SK-N-SH (cell line): ENCODE measurements around the gene WDR11. TPM values are rescaled to one million over a fixed set of nuclear protein-coding genes. Genes with fewer than 3 reads are reported as not detected.

Experiments
- CTCF ChIA-PET: fragments of 300-600, 350-600 bp; formaldehyde crosslinking; extraction: SDS; loops from one replicate; lab custom pipeline; 2021; lab: Yijun Ruan, JAX
- POLR2A ChIA-PET: fragments of 350-600 bp; sonication (Branson Sonifier 250); formaldehyde crosslinking; extraction: SDS; loops from one replicate; lab custom pipeline; 2020; ENCODE audit warnings: antibody characterized with exemption, inconsistent platforms; lab: Yijun Ruan, JAX
- DNase-seq: peaks from one replicate; pipeline ENCODE4 v3.0.0; 2012
- H2AFZ ChIP-seq: fragments of 200-600 bp; sonication (generic); 2 replicates; pipeline ENCODE4 v1.8.1; 2016; ENCODE audit warnings: antibody characterized with exemption, mild to moderate bottlenecking, low read depth
- H3F3A ChIP-seq: fragments of 200-600 bp; sonication (generic); replicated peaks from 2 replicates; pipeline ENCODE3; 2016; ENCODE audit warnings: antibody characterized with exemption, mild to moderate bottlenecking; ENCODE audit not compliant: insufficient read depth
- H3K27ac ChIP-seq, 2 experiments: fragments of 200-500 bp in 1 of 2; fragments of 200-600 bp in 1 of 2; sonication (Bioruptor generic) in 1 of 2; sonication (generic), shearing (Covaris generic) in 1 of 2; 2 replicates each; pipeline versions ENCODE4 v1.5.1 to v1.6.1; 2014 to 2016; ENCODE audit warnings: low read depth in 2 of 2, inconsistent platforms in 1 of 2, low read length in 1 of 2, mild to moderate bottlenecking in 1 of 2, mixed read lengths in 1 of 2
- H3K27me3 ChIP-seq: fragments of 200-600 bp; sonication (generic), shearing (Covaris generic); 2 replicates; pipeline ENCODE4 v1.6.1; 2016; ENCODE audit warnings: mixed run types; ENCODE audit not compliant: insufficient read depth
- H3K36me3 ChIP-seq, 2 experiments: fragments of 200-500 bp in 1 of 2; fragments of 200-600 bp in 1 of 2; sonication (Bioruptor generic) in 1 of 2; sonication (generic) in 1 of 2; replicated peaks in 1 of 2; 2 replicates each; pipeline versions ENCODE3 to v1.5.1; 2014 to 2016; ENCODE audit warnings: low read length in 1 of 2, mild to moderate bottlenecking in 1 of 2; ENCODE audit not compliant: insufficient read depth in 2 of 2, control insufficient read depth in 1 of 2
- H3K4me1 ChIP-seq, 2 experiments: fragments of 200-500 bp in 1 of 2; fragments of 200-600 bp in 1 of 2; sonication (Bioruptor generic) in 1 of 2; sonication (generic), shearing (Covaris generic) in 1 of 2; 2 replicates each; pipeline versions ENCODE4 v1.5.1 to v1.6.1; 2014 to 2016; ENCODE audit warnings: low read depth in 1 of 2, low read length in 1 of 2, mixed run types in 1 of 2; ENCODE audit not compliant: insufficient read depth in 2 of 2, control insufficient read depth in 1 of 2
- H3K4me2 ChIP-seq: fragments of 200-600 bp; sonication (generic), shearing (Covaris generic); 2 replicates; pipeline ENCODE4 v1.6.1; 2017; ENCODE audit warnings: mixed run types
- H3K4me3 ChIP-seq, 2 experiments: fragments of 200-500 bp in 1 of 2; fragments of 200-600 bp in 1 of 2; sonication (Bioruptor generic) in 1 of 2; sonication (generic), shearing (Covaris generic) in 1 of 2; 2 replicates each; pipeline versions ENCODE4 v1.5.1 to v1.8.1; 2014 to 2016; ENCODE audit warnings: low read depth in 2 of 2, inconsistent platforms in 1 of 2, low read length in 1 of 2, mild to moderate bottlenecking in 1 of 2, mixed read lengths in 1 of 2, moderate library complexity in 1 of 2
- H3K79me2 ChIP-seq: fragments of 200-600 bp; sonication (generic); 2 replicates; pipeline ENCODE4 v1.8.1; 2017; ENCODE audit warnings: mild to moderate bottlenecking; ENCODE audit not compliant: insufficient read depth
- H3K9ac ChIP-seq: fragments of 200-600 bp; sonication (generic); 2 replicates; pipeline ENCODE4 v1.6.1; 2017; ENCODE audit warnings: mixed run types
- H3K9me2 ChIP-seq: fragments of 200-600 bp; sonication (generic); 2 replicates; pipeline ENCODE4 v1.6.1; 2017; ENCODE audit warnings: mixed run types
- H3K9me3 ChIP-seq: fragments of 200-600 bp; sonication (generic); 2 replicates; pipeline ENCODE4 v1.6.1; 2017; ENCODE audit warnings: mixed run types, mild to moderate bottlenecking, moderate library complexity
- H4K20me1 ChIP-seq: fragments of 200-600 bp; sonication (generic); 2 replicates; pipeline ENCODE4 v1.6.1; 2017; ENCODE audit warnings: mild to moderate bottlenecking, mixed run types; ENCODE audit not compliant: insufficient read depth
- EP300 ChIP-seq, 2 experiments: IDR thresholded peaks; 2 replicates each; pipeline versions ENCODE4 v1.4.0 to v1.6.1; 2012; ENCODE audit warnings: borderline replicate concordance in 1 of 2, low read depth in 1 of 2, low read length in 1 of 2
- FOXJ3 ChIP-seq: sonication (generic); formaldehyde crosslinking; IDR thresholded peaks from 2 replicates; pipeline ENCODE4 v1.5.1; 2020; ENCODE audit warnings: mild to moderate bottlenecking, missing genetic modification reagents
- GABPA ChIP-seq: IDR thresholded peaks from 2 replicates; pipeline ENCODE4 v1.4.0; 2012; ENCODE audit warnings: low read depth, mild to moderate bottlenecking
- GATA2 ChIP-seq: sonication (generic); formaldehyde crosslinking; IDR thresholded peaks from 2 replicates; pipeline ENCODE4 v1.5.0; 2020; ENCODE audit warnings: mild to moderate bottlenecking, missing genetic modification reagents
- MXI1 ChIP-seq: IDR thresholded peaks from 2 replicates; pipeline ENCODE4 v1.6.1; 2012; ENCODE audit warnings: mild to moderate bottlenecking, low read depth, low read length, improper control_type of control experiment
- NRF1 ChIP-seq: IDR thresholded peaks from 2 replicates; pipeline ENCODE4 v1.6.1; 2012; ENCODE audit warnings: low read depth, mild to moderate bottlenecking, low read length
- RAD21 ChIP-seq: IDR thresholded peaks from 2 replicates; pipeline ENCODE4 v1.6.1; 2012; ENCODE audit warnings: mild to moderate bottlenecking, low read length
- RCOR1 ChIP-seq: fragments of 150-350 bp; IDR thresholded peaks from 2 replicates; pipeline ENCODE4 v1.6.1; 2017; ENCODE audit warnings: antibody characterized with exemption, low read length
- RXRA ChIP-seq: IDR thresholded peaks from 2 replicates; pipeline ENCODE4 v1.4.0; 2012; ENCODE audit warnings: low read depth, mild to moderate bottlenecking, borderline replicate concordance
- SMC3 ChIP-seq: IDR thresholded peaks from 2 replicates; pipeline ENCODE4 v1.6.1; 2012; ENCODE audit warnings: low read depth, low read length, improper control_type of control experiment
- TCF12 ChIP-seq: IDR thresholded peaks from 2 replicates; pipeline ENCODE4 v1.4.0; 2012
- TEAD4 ChIP-seq: IDR thresholded peaks from 2 replicates; pipeline ENCODE4 v1.4.0; 2012; ENCODE audit warnings: mild to moderate bottlenecking, borderline replicate concordance; ENCODE audit not compliant: insufficient read depth
- YY1 ChIP-seq: IDR thresholded peaks from 2 replicates; pipeline ENCODE4 v1.4.0; 2012; ENCODE audit warnings: low read depth, mild to moderate bottlenecking
- WGBS: methylation state at CpG from one replicate; pipeline ENCODE4 v1.1.6; 2017; ENCODE audit warnings: low lambda C conversion rate; 5-methylcytosine and 5-hydroxymethylcytosine counted together
- polyA plus RNA-seq, 3 experiments: library from polyadenylated mRNA; depleted of rRNA; stranded (reverse); fragments of >200 nt; gene quantifications; 2 replicates each; pipeline ENCODE4 v1.2.3, GENCODE V29; 2012
- TF ChIP-seq, protein P1 (sequence below): fragments of 200-600 bp; sonication (generic); IDR thresholded peaks from 2 replicates; pipeline ENCODE4 v1.6.1; 2017; ENCODE audit warnings: antibody characterized with exemption, mild to moderate bottlenecking, moderate library complexity
- TF ChIP-seq, protein P2 (sequence below): IDR thresholded peaks from 2 replicates; pipeline ENCODE4 v1.4.0; 2012; ENCODE audit warnings: low read depth
- TF ChIP-seq, protein P3 (sequence below): IDR thresholded peaks from 2 replicates; pipeline ENCODE4 v1.4.0; 2012; ENCODE audit warnings: low read depth, borderline replicate concordance
- TF ChIP-seq, protein P4 (sequence below): IDR thresholded peaks from 2 replicates; pipeline ENCODE4 v1.4.0; 2012; ENCODE audit warnings: low read depth, borderline replicate concordance
- TF ChIP-seq, protein P5 (sequence below): fragments of 150-350 bp; IDR thresholded peaks from 2 replicates; pipeline ENCODE4 v1.6.1; 2016; ENCODE audit warnings: mild to moderate bottlenecking, low read depth, low read length
- TF ChIP-seq, protein P6 (sequence below): IDR thresholded peaks from 2 replicates; pipeline ENCODE4 v1.6.1; 2012; ENCODE audit warnings: mild to moderate bottlenecking, low read depth, low read length, moderate library complexity

Gene WDR11
- polyA plus RNA-seq, 1 of the 3 experiments (the other 2 are of a cell fraction) = 35.1 TPM

DNA sequence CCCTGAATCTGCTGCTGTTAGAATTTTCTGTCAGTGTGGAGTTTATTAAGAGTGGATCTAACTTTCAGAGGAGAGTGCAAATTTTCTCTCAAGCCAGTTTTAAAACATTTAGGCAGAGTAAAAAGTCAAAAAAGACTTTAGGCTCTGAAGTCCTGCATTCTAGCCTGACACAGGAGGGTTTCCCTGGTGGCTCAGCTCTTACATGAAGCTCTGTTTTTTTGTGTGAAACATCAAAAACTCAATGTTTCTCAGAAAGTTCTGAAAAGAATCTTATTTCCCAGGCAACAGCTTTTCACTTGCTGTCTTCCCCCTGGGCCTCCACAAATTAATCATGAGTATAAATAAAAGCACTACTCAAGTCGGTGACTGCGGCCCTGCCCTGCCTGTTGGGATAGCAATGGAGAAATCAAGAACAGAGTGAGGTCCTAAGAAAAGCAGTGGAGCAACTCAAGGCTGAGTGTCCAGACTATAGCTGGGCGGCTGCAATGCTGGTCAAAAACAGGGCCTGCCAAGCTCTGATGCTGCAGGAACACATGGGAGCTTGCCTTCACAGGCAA is 22.3 kb upstream of the WDR11 start:
- no peaks in the 10 kb centered on the region for H3K4me1 ChIP-seq
- no peaks in the 10 kb centered on the region for H4K20me1 ChIP-seq
- POLR2A ChIA-PET = no interaction called here
- H3K9me3 ChIP-seq = no peaks in the 10 kb centered on the region
- H3K27ac ChIP-seq = no peak overlapping the region
- H3K4me2 ChIP-seq = no peak overlapping the region
- H3K9me2 ChIP-seq = no peaks in the 10 kb centered on the region
- no peaks in the 10 kb centered on the region for H3K27me3 ChIP-seq
- H2AFZ ChIP-seq = no peak overlapping the region
- no peaks in the 10 kb centered on the region for H3K79me2 ChIP-seq
- CTCF ChIA-PET = no interaction called here
- WGBS = 48% methylated on average over 3 of the region's 3 CpGs
- no peak for DNase-seq
- no peak overlapping the region for H3K9ac ChIP-seq
- H3F3A ChIP-seq = no peaks in the 10 kb centered on the region
- H3K36me3 ChIP-seq = no peaks in the 10 kb centered on the region
- TF ChIP-seq RCOR1 (no peak), SMC3 (no peak), MXI1 (no peak), RXRA (no peak), TEAD4 (no peak), EP300 (IDR thresholded peaks at IDR 0.05; ENCODE audit: borderline replicate concordance in 1 of 2, low read depth in 1 of 2, low read length in 1 of 2) (no peak), RAD21 (no peak), GATA2 (CRISPR knock-in tag) (no peak), FOXJ3 (CRISPR knock-in tag) (no peak), YY1 (no peak), GABPA (no peak), NRF1 (no peak), TCF12 (no peak)
- TF ChIP-seq, protein P1, sequence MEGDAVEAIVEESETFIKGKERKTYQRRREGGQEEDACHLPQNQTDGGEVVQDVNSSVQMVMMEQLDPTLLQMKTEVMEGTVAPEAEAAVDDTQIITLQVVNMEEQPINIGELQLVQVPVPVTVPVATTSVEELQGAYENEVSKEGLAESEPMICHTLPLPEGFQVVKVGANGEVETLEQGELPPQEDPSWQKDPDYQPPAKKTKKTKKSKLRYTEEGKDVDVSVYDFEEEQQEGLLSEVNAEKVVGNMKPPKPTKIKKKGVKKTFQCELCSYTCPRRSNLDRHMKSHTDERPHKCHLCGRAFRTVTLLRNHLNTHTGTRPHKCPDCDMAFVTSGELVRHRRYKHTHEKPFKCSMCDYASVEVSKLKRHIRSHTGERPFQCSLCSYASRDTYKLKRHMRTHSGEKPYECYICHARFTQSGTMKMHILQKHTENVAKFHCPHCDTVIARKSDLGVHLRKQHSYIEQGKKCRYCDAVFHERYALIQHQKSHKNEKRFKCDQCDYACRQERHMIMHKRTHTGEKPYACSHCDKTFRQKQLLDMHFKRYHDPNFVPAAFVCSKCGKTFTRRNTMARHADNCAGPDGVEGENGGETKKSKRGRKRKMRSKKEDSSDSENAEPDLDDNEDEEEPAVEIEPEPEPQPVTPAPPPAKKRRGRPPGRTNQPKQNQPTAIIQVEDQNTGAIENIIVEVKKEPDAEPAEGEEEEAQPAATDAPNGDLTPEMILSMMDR = no peak
- TF ChIP-seq, protein P2, sequence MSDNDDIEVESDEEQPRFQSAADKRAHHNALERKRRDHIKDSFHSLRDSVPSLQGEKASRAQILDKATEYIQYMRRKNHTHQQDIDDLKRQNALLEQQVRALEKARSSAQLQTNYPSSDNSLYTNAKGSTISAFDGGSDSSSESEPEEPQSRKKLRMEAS = no peak
- TF ChIP-seq, protein P3, sequence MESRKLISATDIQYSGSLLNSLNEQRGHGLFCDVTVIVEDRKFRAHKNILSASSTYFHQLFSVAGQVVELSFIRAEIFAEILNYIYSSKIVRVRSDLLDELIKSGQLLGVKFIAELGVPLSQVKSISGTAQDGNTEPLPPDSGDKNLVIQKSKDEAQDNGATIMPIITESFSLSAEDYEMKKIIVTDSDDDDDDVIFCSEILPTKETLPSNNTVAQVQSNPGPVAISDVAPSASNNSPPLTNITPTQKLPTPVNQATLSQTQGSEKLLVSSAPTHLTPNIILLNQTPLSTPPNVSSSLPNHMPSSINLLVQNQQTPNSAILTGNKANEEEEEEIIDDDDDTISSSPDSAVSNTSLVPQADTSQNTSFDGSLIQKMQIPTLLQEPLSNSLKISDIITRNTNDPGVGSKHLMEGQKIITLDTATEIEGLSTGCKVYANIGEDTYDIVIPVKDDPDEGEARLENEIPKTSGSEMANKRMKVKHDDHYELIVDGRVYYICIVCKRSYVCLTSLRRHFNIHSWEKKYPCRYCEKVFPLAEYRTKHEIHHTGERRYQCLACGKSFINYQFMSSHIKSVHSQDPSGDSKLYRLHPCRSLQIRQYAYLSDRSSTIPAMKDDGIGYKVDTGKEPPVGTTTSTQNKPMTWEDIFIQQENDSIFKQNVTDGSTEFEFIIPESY = no peak
- TF ChIP-seq, protein P4, sequence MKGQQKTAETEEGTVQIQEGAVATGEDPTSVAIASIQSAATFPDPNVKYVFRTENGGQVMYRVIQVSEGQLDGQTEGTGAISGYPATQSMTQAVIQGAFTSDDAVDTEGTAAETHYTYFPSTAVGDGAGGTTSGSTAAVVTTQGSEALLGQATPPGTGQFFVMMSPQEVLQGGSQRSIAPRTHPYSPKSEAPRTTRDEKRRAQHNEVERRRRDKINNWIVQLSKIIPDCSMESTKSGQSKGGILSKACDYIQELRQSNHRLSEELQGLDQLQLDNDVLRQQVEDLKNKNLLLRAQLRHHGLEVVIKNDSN = no peak
- TF ChIP-seq, protein P5, sequence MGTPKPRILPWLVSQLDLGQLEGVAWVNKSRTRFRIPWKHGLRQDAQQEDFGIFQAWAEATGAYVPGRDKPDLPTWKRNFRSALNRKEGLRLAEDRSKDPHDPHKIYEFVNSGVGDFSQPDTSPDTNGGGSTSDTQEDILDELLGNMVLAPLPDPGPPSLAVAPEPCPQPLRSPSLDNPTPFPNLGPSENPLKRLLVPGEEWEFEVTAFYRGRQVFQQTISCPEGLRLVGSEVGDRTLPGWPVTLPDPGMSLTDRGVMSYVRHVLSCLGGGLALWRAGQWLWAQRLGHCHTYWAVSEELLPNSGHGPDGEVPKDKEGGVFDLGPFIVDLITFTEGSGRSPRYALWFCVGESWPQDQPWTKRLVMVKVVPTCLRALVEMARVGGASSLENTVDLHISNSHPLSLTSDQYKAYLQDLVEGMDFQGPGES = no peak
- TF ChIP-seq, protein P6, sequence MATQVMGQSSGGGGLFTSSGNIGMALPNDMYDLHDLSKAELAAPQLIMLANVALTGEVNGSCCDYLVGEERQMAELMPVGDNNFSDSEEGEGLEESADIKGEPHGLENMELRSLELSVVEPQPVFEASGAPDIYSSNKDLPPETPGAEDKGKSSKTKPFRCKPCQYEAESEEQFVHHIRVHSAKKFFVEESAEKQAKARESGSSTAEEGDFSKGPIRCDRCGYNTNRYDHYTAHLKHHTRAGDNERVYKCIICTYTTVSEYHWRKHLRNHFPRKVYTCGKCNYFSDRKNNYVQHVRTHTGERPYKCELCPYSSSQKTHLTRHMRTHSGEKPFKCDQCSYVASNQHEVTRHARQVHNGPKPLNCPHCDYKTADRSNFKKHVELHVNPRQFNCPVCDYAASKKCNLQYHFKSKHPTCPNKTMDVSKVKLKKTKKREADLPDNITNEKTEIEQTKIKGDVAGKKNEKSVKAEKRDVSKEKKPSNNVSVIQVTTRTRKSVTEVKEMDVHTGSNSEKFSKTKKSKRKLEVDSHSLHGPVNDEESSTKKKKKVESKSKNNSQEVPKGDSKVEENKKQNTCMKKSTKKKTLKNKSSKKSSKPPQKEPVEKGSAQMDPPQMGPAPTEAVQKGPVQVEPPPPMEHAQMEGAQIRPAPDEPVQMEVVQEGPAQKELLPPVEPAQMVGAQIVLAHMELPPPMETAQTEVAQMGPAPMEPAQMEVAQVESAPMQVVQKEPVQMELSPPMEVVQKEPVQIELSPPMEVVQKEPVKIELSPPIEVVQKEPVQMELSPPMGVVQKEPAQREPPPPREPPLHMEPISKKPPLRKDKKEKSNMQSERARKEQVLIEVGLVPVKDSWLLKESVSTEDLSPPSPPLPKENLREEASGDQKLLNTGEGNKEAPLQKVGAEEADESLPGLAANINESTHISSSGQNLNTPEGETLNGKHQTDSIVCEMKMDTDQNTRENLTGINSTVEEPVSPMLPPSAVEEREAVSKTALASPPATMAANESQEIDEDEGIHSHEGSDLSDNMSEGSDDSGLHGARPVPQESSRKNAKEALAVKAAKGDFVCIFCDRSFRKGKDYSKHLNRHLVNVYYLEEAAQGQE = no peak
- no peak overlapping the region for H3K4me3 ChIP-seq
